Neuron (in vitro differentiated cells): Measurements from ENCODE around the gene KRTAP19-1.
"Not testable (repeated sequence)": the region's sequence is repeated elsewhere in the genome, so short reads cannot be mapped to it uniquely, and the experiment has no call there.

Experiments
- H2AFZ ChIP-seq: one replicate; pipeline ENCODE4 v1.6.1; 2013; ENCODE audit warnings: low read depth, mild to moderate bottlenecking, inconsistent platforms, low read length, moderate library complexity
- H3K27me3 ChIP-seq: one replicate; pipeline ENCODE4 v1.6.1; 2013; ENCODE audit warnings: low read length; ENCODE audit not compliant: insufficient read depth
- H3K36me3 ChIP-seq: one replicate; pipeline ENCODE4 v1.6.1; 2013; ENCODE audit warnings: low read length; ENCODE audit not compliant: insufficient read depth
- H3K4me1 ChIP-seq: one replicate; pipeline ENCODE4 v1.6.1; 2013; ENCODE audit warnings: low read length; ENCODE audit not compliant: insufficient read depth
- H3K4me3 ChIP-seq: 2 replicates; pipeline ENCODE4 v1.5.1; 2013; ENCODE audit warnings: mild to moderate bottlenecking, low read length, moderate library complexity
- H3K9me3 ChIP-seq: one replicate; pipeline ENCODE4 v1.6.1; 2013; ENCODE audit warnings: low read length

The KRTAP19-1 gene

GRCh38 chr21:30480145-30480544 lies at the start of gene KRTAP19-1:
TSS of gene KRTAP19-1 (minus strand) at chr21:30480367. CDS start at chr21:30480317, 50 bp downstream.
- Histone ChIP-seq H3K4me3 (no peak within 1 kb of the TSS), H3K27me3 (no peaks in the 10 kb centered on the region), H2AFZ (no peak within 1 kb of the TSS), H3K9me3 (no peaks in the 10 kb centered on the region), H3K4me1 (peaks cover 2% of the 10 kb centered on the region), H3K36me3 (no peaks in the 10 kb centered on the region)

- Histone ChIP-seq H3K27me3 (no peaks in the 10 kb centered on the region), H2AFZ (no peak overlapping the region), H3K4me3 (no peak overlapping the region), H3K4me1 (no peaks in the 10 kb centered on the region), H3K9me3 (no peaks in the 10 kb centered on the region), H3K36me3 (no peaks in the 10 kb centered on the region)
Measured at GRCh38 chr21:30518876-30519275, 38.7 kb upstream of the KRTAP19-1 start.

GRCh38 chr21:30515681-30516080 lies 35.5 kb upstream of the KRTAP19-1 start:
- H2AFZ ChIP-seq: no peak overlapping the region
- no peak overlapping the region for H3K4me3 ChIP-seq
- no peaks in the 10 kb centered on the region for H3K36me3 ChIP-seq
- no peaks in the 10 kb centered on the region for H3K27me3 ChIP-seq
- no peaks in the 10 kb centered on the region for H3K4me1 ChIP-seq
- no peaks in the 10 kb centered on the region for H3K9me3 ChIP-seq

GRCh38 chr21:30505621-30506205 lies 25.5 kb upstream of the KRTAP19-1 start:
- not testable (repeated sequence) for H3K9me3 ChIP-seq, H3K4me3 ChIP-seq, H3K36me3 ChIP-seq, H3K27me3 ChIP-seq, H3K4me1 ChIP-seq, H2AFZ ChIP-seq

- no peak within 1 kb of the TSS for H2AFZ ChIP-seq
Measured at GRCh38 chr21:30502041-30502440, 21.9 kb upstream of the KRTAP19-1 start, which contains the start of gene KRTAP19-5. TSS of gene KRTAP19-5 (minus strand) at chr21:30502141. CDS start at chr21:30502090, 51 bp downstream.

GRCh38 chr21:30497065-30497464 lies 16.9 kb upstream of the KRTAP19-1 start, which contains the start of gene KRTAP19-4:
TSS of gene KRTAP19-4 (minus strand) at chr21:30497165. CDS start at chr21:30497110, 55 bp downstream.
- Histone ChIP-seq H3K27me3 (no peaks in the 10 kb centered on the region), H3K36me3 (no peaks in the 10 kb centered on the region), H3K4me3 (no peak within 1 kb of the TSS), H3K4me1 (no peaks in the 10 kb centered on the region), H2AFZ (no peak within 1 kb of the TSS), H3K9me3 (no peaks in the 10 kb centered on the region)

More at GRCh38 chr21:30502041-30502440, 21.9 kb upstream of the KRTAP19-1 start, which contains the start of gene KRTAP19-5:
- Histone ChIP-seq H3K4me3 (no peak within 1 kb of the TSS), H3K27me3 (no peaks in the 10 kb centered on the region), H3K9me3 (no peaks in the 10 kb centered on the region), H3K4me1 (no peaks in the 10 kb centered on the region), H3K36me3 (no peaks in the 10 kb centered on the region)

- no peak within 1 kb of the TSS for H3K4me3 ChIP-seq
- H3K4me1 ChIP-seq: no peaks in the 10 kb centered on the region
- no peaks in the 10 kb centered on the region for H3K9me3 ChIP-seq
- H3K36me3 ChIP-seq: no peaks in the 10 kb centered on the region
- H2AFZ ChIP-seq: no peak within 1 kb of the TSS
- no peaks in the 10 kb centered on the region for H3K27me3 ChIP-seq
Measured at GRCh38 chr21:30491963-30492428, 11.8 kb upstream of the KRTAP19-1 start, which contains the start of gene KRTAP19-3. TSS of gene KRTAP19-3 (minus strand) at chr21:30492013. CDS start at chr21:30491957, 56 bp downstream.

- H3K36me3 ChIP-seq: no peaks in the 10 kb centered on the region
- H3K4me1 ChIP-seq: no peaks in the 10 kb centered on the region
- H3K27me3 ChIP-seq: no peaks in the 10 kb centered on the region
- H3K4me3 ChIP-seq: no peak within 1 kb of the TSS
- no peak within 1 kb of the TSS for H2AFZ ChIP-seq
- H3K9me3 ChIP-seq: no peaks in the 10 kb centered on the region
Measured at GRCh38 chr21:30487336-30487735, 7.2 kb upstream of the KRTAP19-1 start, which contains the start of gene KRTAP19-2. TSS of gene KRTAP19-2 (minus strand) at chr21:30487436. CDS start at chr21:30487348, 88 bp downstream.

GRCh38 chr21:30486180-30486579 lies 6.0 kb upstream of the KRTAP19-1 start:
- H3K4me3 ChIP-seq: no peak overlapping the region
- H3K36me3 ChIP-seq: no peaks in the 10 kb centered on the region
- H3K27me3 ChIP-seq: no peaks in the 10 kb centered on the region
- H2AFZ ChIP-seq: no peak overlapping the region
- H3K9me3 ChIP-seq: no peaks in the 10 kb centered on the region
- H3K4me1 ChIP-seq: no peaks in the 10 kb centered on the region

GRCh38 chr21:30482130-30482529 lies 2.0 kb upstream of the KRTAP19-1 start:
- Histone ChIP-seq H3K27me3 (no peaks in the 10 kb centered on the region), H3K9me3 (no peaks in the 10 kb centered on the region), H3K4me3 (no peak overlapping the region), H2AFZ (no peak overlapping the region), H3K36me3 (no peaks in the 10 kb centered on the region), H3K4me1 (peaks cover 2% of the 10 kb centered on the region)

GRCh38 chr21:30479259-30479658 lies 908 bp downstream of the KRTAP19-1 start:
- no peaks in the 10 kb centered on the region for H3K36me3 ChIP-seq
- no peaks in the 10 kb centered on the region for H3K9me3 ChIP-seq
- H2AFZ ChIP-seq: no peak overlapping the region
- no peaks in the 10 kb centered on the region for H3K27me3 ChIP-seq
- no peak overlapping the region for H3K4me3 ChIP-seq
- H3K4me1 ChIP-seq: peaks cover 2% of the 10 kb centered on the region

GRCh38 chr21:30478004-30478403 lies 2.2 kb downstream of the KRTAP19-1 start:
- no peak overlapping the region for H2AFZ ChIP-seq
- H3K36me3 ChIP-seq: no peaks in the 10 kb centered on the region
- H3K27me3 ChIP-seq: no peaks in the 10 kb centered on the region
- no peaks in the 10 kb centered on the region for H3K9me3 ChIP-seq
- H3K4me3 ChIP-seq: no peak overlapping the region
- peaks cover 2% of the 10 kb centered on the region for H3K4me1 ChIP-seq

- no peaks in the 10 kb centered on the region for H3K36me3 ChIP-seq
- peak overlapping the region; percentile 15 for H2AFZ ChIP-seq
- H3K27me3 ChIP-seq: no peaks in the 10 kb centered on the region
- H3K4me1 ChIP-seq: peaks cover 25% of the 10 kb centered on the region
- no peak overlapping the region for H3K4me3 ChIP-seq
- no peaks in the 10 kb centered on the region for H3K9me3 ChIP-seq
Measured at GRCh38 chr21:30468900-30469714, 11.1 kb downstream of the KRTAP19-1 start.
